Measurements from ENCODE around the gene TRMT2B. TPM values are rescaled to one million over a fixed set of nuclear protein-coding genes. Genes with fewer than 3 reads are reported as not detected.

TRMT2B gene
- total and polyA plus RNA-seq, 2 experiments from 2014 or later, result 5.4 to 18.6 TPM

DNA sequence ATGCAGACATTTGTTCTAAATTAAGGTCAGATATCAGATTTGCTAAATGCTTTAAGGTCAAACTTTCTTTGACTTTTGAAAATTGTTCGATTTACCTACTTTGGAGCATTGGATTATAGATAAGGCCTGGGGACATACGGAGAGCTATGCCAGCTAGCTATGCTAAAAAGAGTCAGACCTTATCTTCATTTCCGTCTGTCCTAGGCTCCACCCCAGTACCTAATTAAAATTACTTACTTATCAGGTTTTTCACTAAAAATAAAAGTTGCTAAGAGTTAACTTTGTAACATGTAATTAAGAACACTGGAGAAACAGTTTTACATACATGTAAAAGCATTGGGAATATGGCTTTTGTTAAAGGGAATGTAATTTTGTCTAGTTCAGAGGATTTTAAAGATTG, 19.7 kb upstream of the TRMT2B start:
- Histone ChIP-seq H3K79me2 (replicated peaks; ENCODE audit: insufficient read depth) (no peaks in the 10 kb centered on the region), H3K4me2 (no peak overlapping the region), H3F3A (replicated peaks; ENCODE audit: low read depth) (no peaks in the 10 kb centered on the region), H3K27ac (ENCODE audit: low read depth) (no peak overlapping the region), H3K27me3 (ENCODE audit: insufficient read depth) (no peaks in the 10 kb centered on the region), H3K36me3 (ENCODE audit: insufficient read depth) (no peaks in the 10 kb centered on the region), H4K20me1 (replicated peaks; ENCODE audit: insufficient read depth) (no peaks in the 10 kb centered on the region), H2AFZ (no peak overlapping the region), H3K4me3 (no peak overlapping the region), H3K9me2 (ENCODE audit: insufficient read depth) (no peaks in the 10 kb centered on the region), H3K4me1 (ENCODE audit: insufficient read depth) (no peaks in the 10 kb centered on the region)
- Mint-ChIP-seq H3K27me3 (ENCODE audit: insufficient read depth, low read depth, poor library complexity) (no peaks in the 10 kb centered on the region), H3K27ac (no peak overlapping the region), H3K36me3 (ENCODE audit: low read depth) (no peaks in the 10 kb centered on the region), H3K4me3 (no peak overlapping the region), H3K4me1 (no peaks in the 10 kb centered on the region), H3K9me3 (no peaks in the 10 kb centered on the region)
- no peak for ATAC-seq
- no peak for DNase-seq (ENCODE audit: low spot score)
- TF ChIP-seq, protein P1, sequence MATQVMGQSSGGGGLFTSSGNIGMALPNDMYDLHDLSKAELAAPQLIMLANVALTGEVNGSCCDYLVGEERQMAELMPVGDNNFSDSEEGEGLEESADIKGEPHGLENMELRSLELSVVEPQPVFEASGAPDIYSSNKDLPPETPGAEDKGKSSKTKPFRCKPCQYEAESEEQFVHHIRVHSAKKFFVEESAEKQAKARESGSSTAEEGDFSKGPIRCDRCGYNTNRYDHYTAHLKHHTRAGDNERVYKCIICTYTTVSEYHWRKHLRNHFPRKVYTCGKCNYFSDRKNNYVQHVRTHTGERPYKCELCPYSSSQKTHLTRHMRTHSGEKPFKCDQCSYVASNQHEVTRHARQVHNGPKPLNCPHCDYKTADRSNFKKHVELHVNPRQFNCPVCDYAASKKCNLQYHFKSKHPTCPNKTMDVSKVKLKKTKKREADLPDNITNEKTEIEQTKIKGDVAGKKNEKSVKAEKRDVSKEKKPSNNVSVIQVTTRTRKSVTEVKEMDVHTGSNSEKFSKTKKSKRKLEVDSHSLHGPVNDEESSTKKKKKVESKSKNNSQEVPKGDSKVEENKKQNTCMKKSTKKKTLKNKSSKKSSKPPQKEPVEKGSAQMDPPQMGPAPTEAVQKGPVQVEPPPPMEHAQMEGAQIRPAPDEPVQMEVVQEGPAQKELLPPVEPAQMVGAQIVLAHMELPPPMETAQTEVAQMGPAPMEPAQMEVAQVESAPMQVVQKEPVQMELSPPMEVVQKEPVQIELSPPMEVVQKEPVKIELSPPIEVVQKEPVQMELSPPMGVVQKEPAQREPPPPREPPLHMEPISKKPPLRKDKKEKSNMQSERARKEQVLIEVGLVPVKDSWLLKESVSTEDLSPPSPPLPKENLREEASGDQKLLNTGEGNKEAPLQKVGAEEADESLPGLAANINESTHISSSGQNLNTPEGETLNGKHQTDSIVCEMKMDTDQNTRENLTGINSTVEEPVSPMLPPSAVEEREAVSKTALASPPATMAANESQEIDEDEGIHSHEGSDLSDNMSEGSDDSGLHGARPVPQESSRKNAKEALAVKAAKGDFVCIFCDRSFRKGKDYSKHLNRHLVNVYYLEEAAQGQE (IDR thresholded peaks at IDR 0.05; ENCODE audit: unreplicated experiment), result no peak
- TF ChIP-seq, protein P2, sequence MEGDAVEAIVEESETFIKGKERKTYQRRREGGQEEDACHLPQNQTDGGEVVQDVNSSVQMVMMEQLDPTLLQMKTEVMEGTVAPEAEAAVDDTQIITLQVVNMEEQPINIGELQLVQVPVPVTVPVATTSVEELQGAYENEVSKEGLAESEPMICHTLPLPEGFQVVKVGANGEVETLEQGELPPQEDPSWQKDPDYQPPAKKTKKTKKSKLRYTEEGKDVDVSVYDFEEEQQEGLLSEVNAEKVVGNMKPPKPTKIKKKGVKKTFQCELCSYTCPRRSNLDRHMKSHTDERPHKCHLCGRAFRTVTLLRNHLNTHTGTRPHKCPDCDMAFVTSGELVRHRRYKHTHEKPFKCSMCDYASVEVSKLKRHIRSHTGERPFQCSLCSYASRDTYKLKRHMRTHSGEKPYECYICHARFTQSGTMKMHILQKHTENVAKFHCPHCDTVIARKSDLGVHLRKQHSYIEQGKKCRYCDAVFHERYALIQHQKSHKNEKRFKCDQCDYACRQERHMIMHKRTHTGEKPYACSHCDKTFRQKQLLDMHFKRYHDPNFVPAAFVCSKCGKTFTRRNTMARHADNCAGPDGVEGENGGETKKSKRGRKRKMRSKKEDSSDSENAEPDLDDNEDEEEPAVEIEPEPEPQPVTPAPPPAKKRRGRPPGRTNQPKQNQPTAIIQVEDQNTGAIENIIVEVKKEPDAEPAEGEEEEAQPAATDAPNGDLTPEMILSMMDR (conservative IDR thresholded peaks at IDR 0.05; ENCODE audit: low read depth in 2 of 2), result no peak
- TF ChIP-seq ZNF114 (CRISPR knock-in tag; IDR thresholded peaks at IDR 0.05), result no peak
- TF ChIP-seq EZH2 (IDR thresholded peaks at IDR 0.05; ENCODE audit: low read depth, unreplicated experiment), result no peak
- TF ChIP-seq, protein P3, sequence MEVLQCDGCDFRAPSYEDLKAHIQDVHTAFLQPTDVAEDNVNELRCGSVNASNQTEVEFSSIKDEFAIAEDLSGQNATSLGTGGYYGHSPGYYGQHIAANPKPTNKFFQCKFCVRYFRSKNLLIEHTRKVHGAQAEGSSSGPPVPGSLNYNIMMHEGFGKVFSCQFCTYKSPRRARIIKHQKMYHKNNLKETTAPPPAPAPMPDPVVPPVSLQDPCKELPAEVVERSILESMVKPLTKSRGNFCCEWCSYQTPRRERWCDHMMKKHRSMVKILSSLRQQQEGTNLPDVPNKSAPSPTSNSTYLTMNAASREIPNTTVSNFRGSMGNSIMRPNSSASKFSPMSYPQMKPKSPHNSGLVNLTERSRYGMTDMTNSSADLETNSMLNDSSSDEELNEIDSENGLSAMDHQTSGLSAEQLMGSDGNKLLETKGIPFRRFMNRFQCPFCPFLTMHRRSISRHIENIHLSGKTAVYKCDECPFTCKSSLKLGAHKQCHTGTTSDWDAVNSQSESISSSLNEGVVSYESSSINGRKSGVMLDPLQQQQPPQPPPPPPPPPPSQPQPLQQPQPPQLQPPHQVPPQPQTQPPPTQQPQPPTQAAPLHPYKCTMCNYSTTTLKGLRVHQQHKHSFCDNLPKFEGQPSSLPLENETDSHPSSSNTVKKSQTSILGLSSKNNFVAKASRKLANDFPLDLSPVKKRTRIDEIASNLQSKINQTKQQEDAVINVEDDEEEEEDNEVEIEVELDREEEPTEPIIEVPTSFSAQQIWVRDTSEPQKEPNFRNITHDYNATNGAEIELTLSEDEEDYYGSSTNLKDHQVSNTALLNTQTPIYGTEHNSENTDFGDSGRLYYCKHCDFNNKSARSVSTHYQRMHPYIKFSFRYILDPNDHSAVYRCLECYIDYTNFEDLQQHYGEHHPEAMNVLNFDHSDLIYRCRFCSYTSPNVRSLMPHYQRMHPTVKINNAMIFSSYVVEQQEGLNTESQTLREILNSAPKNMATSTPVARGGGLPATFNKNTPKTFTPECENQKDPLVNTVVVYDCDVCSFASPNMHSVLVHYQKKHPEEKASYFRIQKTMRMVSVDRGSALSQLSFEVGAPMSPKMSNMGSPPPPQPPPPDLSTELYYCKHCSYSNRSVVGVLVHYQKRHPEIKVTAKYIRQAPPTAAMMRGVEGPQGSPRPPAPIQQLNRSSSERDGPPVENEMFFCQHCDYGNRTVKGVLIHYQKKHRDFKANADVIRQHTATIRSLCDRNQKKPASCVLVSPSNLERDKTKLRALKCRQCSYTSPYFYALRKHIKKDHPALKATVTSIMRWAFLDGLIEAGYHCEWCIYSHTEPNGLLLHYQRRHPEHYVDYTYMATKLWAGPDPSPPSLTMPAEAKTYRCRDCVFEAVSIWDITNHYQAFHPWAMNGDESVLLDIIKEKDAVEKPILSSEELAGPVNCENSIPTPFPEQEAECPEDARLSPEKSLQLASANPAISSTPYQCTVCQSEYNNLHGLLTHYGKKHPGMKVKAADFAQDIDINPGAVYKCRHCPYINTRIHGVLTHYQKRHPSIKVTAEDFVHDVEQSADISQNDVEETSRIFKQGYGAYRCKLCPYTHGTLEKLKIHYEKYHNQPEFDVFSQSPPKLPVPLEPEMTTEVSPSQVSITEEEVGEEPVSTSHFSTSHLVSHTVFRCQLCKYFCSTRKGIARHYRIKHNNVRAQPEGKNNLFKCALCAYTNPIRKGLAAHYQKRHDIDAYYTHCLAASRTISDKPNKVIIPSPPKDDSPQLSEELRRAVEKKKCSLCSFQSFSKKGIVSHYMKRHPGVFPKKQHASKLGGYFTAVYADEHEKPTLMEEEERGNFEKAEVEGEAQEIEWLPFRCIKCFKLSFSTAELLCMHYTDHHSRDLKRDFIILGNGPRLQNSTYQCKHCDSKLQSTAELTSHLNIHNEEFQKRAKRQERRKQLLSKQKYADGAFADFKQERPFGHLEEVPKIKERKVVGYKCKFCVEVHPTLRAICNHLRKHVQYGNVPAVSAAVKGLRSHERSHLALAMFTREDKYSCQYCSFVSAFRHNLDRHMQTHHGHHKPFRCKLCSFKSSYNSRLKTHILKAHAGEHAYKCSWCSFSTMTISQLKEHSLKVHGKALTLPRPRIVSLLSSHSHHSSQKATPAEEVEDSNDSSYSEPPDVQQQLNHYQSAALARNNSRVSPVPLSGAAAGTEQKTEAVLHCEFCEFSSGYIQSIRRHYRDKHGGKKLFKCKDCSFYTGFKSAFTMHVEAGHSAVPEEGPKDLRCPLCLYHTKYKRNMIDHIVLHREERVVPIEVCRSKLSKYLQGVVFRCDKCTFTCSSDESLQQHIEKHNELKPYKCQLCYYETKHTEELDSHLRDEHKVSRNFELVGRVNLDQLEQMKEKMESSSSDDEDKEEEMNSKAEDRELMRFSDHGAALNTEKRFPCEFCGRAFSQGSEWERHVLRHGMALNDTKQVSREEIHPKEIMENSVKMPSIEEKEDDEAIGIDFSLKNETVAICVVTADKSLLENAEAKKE (CRISPR knock-in tag; IDR thresholded peaks at IDR 0.05), result no peak
- TF ChIP-seq, protein P4, sequence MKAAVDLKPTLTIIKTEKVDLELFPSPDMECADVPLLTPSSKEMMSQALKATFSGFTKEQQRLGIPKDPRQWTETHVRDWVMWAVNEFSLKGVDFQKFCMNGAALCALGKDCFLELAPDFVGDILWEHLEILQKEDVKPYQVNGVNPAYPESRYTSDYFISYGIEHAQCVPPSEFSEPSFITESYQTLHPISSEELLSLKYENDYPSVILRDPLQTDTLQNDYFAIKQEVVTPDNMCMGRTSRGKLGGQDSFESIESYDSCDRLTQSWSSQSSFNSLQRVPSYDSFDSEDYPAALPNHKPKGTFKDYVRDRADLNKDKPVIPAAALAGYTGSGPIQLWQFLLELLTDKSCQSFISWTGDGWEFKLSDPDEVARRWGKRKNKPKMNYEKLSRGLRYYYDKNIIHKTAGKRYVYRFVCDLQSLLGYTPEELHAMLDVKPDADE (IDR thresholded peaks at IDR 0.05), result no peak
